SU-DHL-6 (cell line): ENCODE results near the gene TMSB4X.
A peak's percentile ranks its signal among the peaks of the same experiment; 100 is the strongest.
"Not testable (repeated sequence)": the region's sequence is repeated elsewhere in the genome, so short reads cannot be mapped to it uniquely, and the experiment has no call there.

Source experiments
- H2AFZ ChIP-seq: fragments of 200-600 bp; sonication (generic); 2 replicates; pipeline ENCODE4 v1.6.1; 2014; ENCODE audit warnings: low read depth, mild to moderate bottlenecking, moderate library complexity, mixed read lengths, antibody characterized with exemption, low read length; ENCODE audit not compliant: severe bottlenecking
- H3F3A ChIP-seq: fragments of 200-600 bp; shearing (Covaris generic); 2 replicates; pipeline ENCODE4 v1.6.0; 2016; ENCODE audit warnings: antibody characterized with exemption, mild to moderate bottlenecking; ENCODE audit not compliant: insufficient read depth
- H3K27ac ChIP-seq: fragments of 200-600 bp; sonication (generic); 2 replicates; pipeline ENCODE4 v1.5.1; 2016; ENCODE audit warnings: low read depth, mild to moderate bottlenecking, low read length, moderate library complexity, mixed read lengths
- H3K27me3 ChIP-seq: fragments of 200-600 bp; sonication (generic), shearing (Covaris generic); 2 replicates; pipeline ENCODE4 v1.6.0; 2014; ENCODE audit warnings: mild to moderate bottlenecking, low read length
- H3K36me3 ChIP-seq: fragments of 200-600 bp; sonication (generic); 2 replicates; pipeline ENCODE4 v1.6.1; 2014; ENCODE audit warnings: mild to moderate bottlenecking, low read length, mixed read lengths
- H3K4me2 ChIP-seq: fragments of 300-600, 200-600 bp; shearing (Covaris generic), sonication (generic); 2 replicates; pipeline ENCODE4 v1.6.0; 2014; ENCODE audit warnings: low read length, low read depth, mild to moderate bottlenecking; ENCODE audit not compliant: poor library complexity, severe bottlenecking
- H3K4me3 ChIP-seq: fragments of 200-600 bp; sonication (generic); 2 replicates; pipeline ENCODE4 v1.5.1; 2014; ENCODE audit warnings: antibody characterized with exemption, low read length, mild to moderate bottlenecking, mixed read lengths; ENCODE audit not compliant: insufficient read depth, poor library complexity, severe bottlenecking
- H3K79me2 ChIP-seq: fragments of 200-600 bp; sonication (generic); 2 replicates; pipeline ENCODE4 v1.6.1; 2014; ENCODE audit warnings: mild to moderate bottlenecking, low read length, moderate library complexity; ENCODE audit not compliant: insufficient read depth
- H3K9ac ChIP-seq: fragments of 200-600 bp; sonication (generic); 2 replicates; pipeline ENCODE4 v1.7.0; 2014; ENCODE audit warnings: mild to moderate bottlenecking, low read length
- H3K9me2 ChIP-seq: fragments of 200-600 bp; sonication (generic); replicated peaks from 2 replicates; pipeline ENCODE4 v1.6.1; 2014; ENCODE audit warnings: low read length; ENCODE audit not compliant: insufficient read depth
- H3K9me3 ChIP-seq: fragments of 200-600 bp; sonication (generic); 2 replicates; pipeline ENCODE4 v1.6.1; 2014; ENCODE audit warnings: low read length, mixed read lengths; ENCODE audit not compliant: insufficient read depth
- H4K20me1 ChIP-seq: fragments of 200-600 bp; sonication (generic); 2 replicates; pipeline ENCODE4 v1.6.1; 2014; ENCODE audit warnings: low read depth, mild to moderate bottlenecking, antibody characterized with exemption, low read length, moderate library complexity, mixed read lengths
- CTCF ChIP-seq: fragments of 200-600 bp; sonication (generic); IDR thresholded peaks from one replicate; pipeline ENCODE4 v1.5.1; 2017; ENCODE audit warnings: antibody characterized with exemption, mild to moderate bottlenecking, low read length, moderate library complexity; ENCODE audit not compliant: insufficient read depth, poor library complexity, severe bottlenecking
- EZH2phosphoT487 ChIP-seq: fragments of 200-600 bp; sonication (generic), shearing (Covaris generic); conservative IDR thresholded peaks from 2 replicates; pipeline ENCODE4 v1.6.1; 2018; ENCODE audit warnings: mild to moderate bottlenecking, antibody characterized with exemption, low read length, moderate library complexity, mixed read lengths

The TMSB4X gene

GRCh38 chrX:12975670-12975965, 708 bp downstream of the TMSB4X start:
- Histone ChIP-seq H2AFZ (no peak overlapping the region), H3K27ac (peak overlapping the region; percentile 99), H3K9me2 (no peaks in the 10 kb centered on the region), H3K4me2 (peak overlapping the region; percentile 82), H3K9me3 (no peaks in the 10 kb centered on the region), H3K36me3 (peaks cover 20% of the 10 kb centered on the region), H3K4me3 (peak overlapping the region; percentile 98), H3K9ac (peak overlapping the region; percentile 99), H4K20me1 (no peaks in the 10 kb centered on the region), H3K27me3 (no peaks in the 10 kb centered on the region), H3F3A (peaks cover 83% of the 10 kb centered on the region), H3K79me2 (peaks cover 32% of the 10 kb centered on the region)
- no peak for TF ChIP-seq EZH2phosphoT487
- TF ChIP-seq CTCF: no peak

GRCh38 chrX:12975991-12976558, 1.2 kb downstream of the TMSB4X start:
- H3K9me2 ChIP-seq: no peaks in the 10 kb centered on the region
- no peaks in the 10 kb centered on the region for H3K9me3 ChIP-seq
- peaks cover 32% of the 10 kb centered on the region for H3K79me2 ChIP-seq
- no peak for TF ChIP-seq EZH2phosphoT487
- no peak for TF ChIP-seq CTCF
- no peaks in the 10 kb centered on the region for H3K27me3 ChIP-seq
- H3K4me2 ChIP-seq: peak overlapping the region; percentile 82
- peaks cover 20% of the 10 kb centered on the region for H3K36me3 ChIP-seq
- H3F3A ChIP-seq: peaks cover 78% of the 10 kb centered on the region
- no peaks in the 10 kb centered on the region for H4K20me1 ChIP-seq
- H3K4me3 ChIP-seq: peak overlapping the region; percentile 98
- no peak overlapping the region for H2AFZ ChIP-seq
- H3K27ac ChIP-seq: peak overlapping the region; percentile 99
- peak overlapping the region; percentile 99 for H3K9ac ChIP-seq

- not testable (repeated sequence) for H2AFZ ChIP-seq, H3K9me3 ChIP-seq, H3K9me2 ChIP-seq, H4K20me1 ChIP-seq, H3K27me3 ChIP-seq
- Histone ChIP-seq H3K79me2 (peaks cover 27% of the 10 kb centered on the region), H3K4me2 (peak overlapping the region; percentile 82), H3K4me3 (peak overlapping the region; percentile 98), H3F3A (peaks cover 73% of the 10 kb centered on the region), H3K27ac (peak overlapping the region; percentile 99), H3K36me3 (peaks cover 20% of the 10 kb centered on the region), H3K9ac (peak overlapping the region; percentile 99)
Measured at GRCh38 chrX:12976819-12977732, 2.2 kb downstream of the TMSB4X start.

GRCh38 chrX:12977761-12978204, 2.9 kb downstream of the TMSB4X start:
- Histone ChIP-seq H2AFZ (no peak overlapping the region), H3K79me2 (peaks cover 23% of the 10 kb centered on the region), H3K27me3 (no peaks in the 10 kb centered on the region), H3K27ac (peak overlapping the region; percentile 99), H3K9me3 (no peaks in the 10 kb centered on the region), H3K4me3 (peak overlapping the region; percentile 98), H3F3A (peaks cover 68% of the 10 kb centered on the region), H3K36me3 (peaks cover 20% of the 10 kb centered on the region), H3K9ac (peak overlapping the region; percentile 99), H4K20me1 (no peaks in the 10 kb centered on the region), H3K4me2 (peak overlapping the region; percentile 82), H3K9me2 (no peaks in the 10 kb centered on the region)
- TF ChIP-seq CTCF (no peak), EZH2phosphoT487 (no peak)
